NCI-H1048 (cell line): ENCODE results near the gene SLK.

Source experiments
- DNase-seq: peaks from one replicate; lab custom pipeline; 2025; lab: John Stamatoyannopoulos, UW

The SLK gene

GRCh38 chr10:103966671-103967447 is at the start of gene SLK:
Gene SLK, plus strand, starts transcription at chr10:103967140. Its CDS starts 606 bp downstream, at chr10:103967746.
- DNase-seq, result peak; percentile 25

GRCh38 chr10:103917302-103918052 is 49.5 kb upstream of the SLK start:
- DNase-seq, result no peak

GRCh38 chr10:103918053-103918846 is 48.7 kb upstream of the SLK start, which contains the start of gene STN1:
Gene STN1, minus strand, starts transcription at chr10:103918184. Its CDS starts 590 bp downstream, at chr10:103917594.
- DNase-seq, result peak; percentile 88

GRCh38 chr10:103919648-103920025 is 47.3 kb upstream of the SLK start:
- DNase-seq, result no peak

- DNase-seq, result no peak
Measured at GRCh38 chr10:103921248-103921647, 45.7 kb upstream of the SLK start.

GRCh38 chr10:103921750-103922195 is 45.2 kb upstream of the SLK start:
- DNase-seq, result no peak

GRCh38 chr10:103922659-103923058 is 44.3 kb upstream of the SLK start:
- no peak for DNase-seq

- no peak for DNase-seq
Measured at GRCh38 chr10:103923502-103923901, 43.4 kb upstream of the SLK start.

GRCh38 chr10:103925591-103925990 is 41.3 kb upstream of the SLK start:
- DNase-seq, result no peak

- no peak for DNase-seq
Measured at GRCh38 chr10:103926722-103927319, 40.1 kb upstream of the SLK start.

- DNase-seq, result no peak
Measured at GRCh38 chr10:103928784-103929183, 38.2 kb upstream of the SLK start.

- DNase-seq, result no peak
Measured at GRCh38 chr10:103929381-103929921, 37.5 kb upstream of the SLK start.

GRCh38 chr10:103930449-103930848 is 36.5 kb upstream of the SLK start:
- no peak for DNase-seq

GRCh38 chr10:103930881-103931280 is 36.1 kb upstream of the SLK start:
- DNase-seq, result no peak

GRCh38 chr10:103931603-103932002 is 35.3 kb upstream of the SLK start:
- DNase-seq, result no peak

GRCh38 chr10:103932271-103932670 is 34.7 kb upstream of the SLK start:
- DNase-seq, result no peak

- no peak for DNase-seq
Measured at GRCh38 chr10:103932971-103933370, 34.0 kb upstream of the SLK start.

- DNase-seq, result no peak
Measured at GRCh38 chr10:103933557-103934121, 33.3 kb upstream of the SLK start.

GRCh38 chr10:103934308-103934707 is 32.6 kb upstream of the SLK start:
- DNase-seq, result no peak

GRCh38 chr10:103936022-103936421 is 30.9 kb upstream of the SLK start:
- DNase-seq, result no peak

- DNase-seq, result no peak
Measured at GRCh38 chr10:103939522-103939921, 27.4 kb upstream of the SLK start.
